Measurements from ENCODE around the gene RIPK4.

The RIPK4 gene

DNA sequence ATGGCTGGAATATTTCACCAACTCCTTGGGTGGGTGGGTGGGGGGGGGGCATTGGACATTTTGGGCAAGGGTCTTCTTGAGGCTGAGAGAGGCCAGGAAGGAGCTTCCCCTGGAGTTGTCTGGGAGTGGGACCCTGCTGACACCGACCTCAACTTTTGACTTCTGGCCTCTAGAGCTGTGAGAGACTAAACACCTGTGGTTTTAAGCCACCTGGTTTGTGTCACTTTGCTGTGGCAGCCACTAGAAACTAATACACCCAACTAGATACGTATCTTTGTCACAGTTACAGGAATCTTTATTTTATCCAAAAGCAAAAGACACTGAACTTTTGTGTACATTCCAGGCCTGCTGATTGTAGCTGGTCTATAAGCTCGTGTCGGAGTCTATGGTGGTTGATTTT is 9.9 kb upstream of the RIPK4 start:
- no peak for FAIRE-seq
- DNase-seq (ENCODE audit: insufficient read length, low spot score) = no peak
- TF ChIP-seq CTCF (IDR thresholded peaks at IDR 0.05; ENCODE audit: insufficient read depth, missing control alignments) = no peak

DNA sequence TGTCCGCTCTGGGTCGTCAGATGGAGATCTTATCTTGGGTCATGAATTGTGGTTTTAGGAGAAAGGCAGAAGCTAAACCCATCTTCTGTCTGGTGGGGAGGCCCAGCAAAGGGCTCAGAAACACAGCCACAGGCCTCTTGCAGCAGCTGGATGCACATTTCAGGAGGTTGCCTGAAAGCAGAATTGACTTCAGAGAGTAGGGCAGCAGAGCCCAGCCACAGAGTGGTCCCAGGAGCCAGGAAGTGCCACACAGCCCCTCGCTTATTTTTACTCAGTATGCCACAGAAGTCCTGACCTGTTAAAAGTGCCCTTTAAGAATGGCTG is 8.3 kb upstream of the RIPK4 start:
- no peak for TF ChIP-seq CTCF (IDR thresholded peaks at IDR 0.05; ENCODE audit: insufficient read depth, missing control alignments)
- DNase-seq (ENCODE audit: insufficient read length, low spot score) (no peak), FAIRE-seq (no peak)

GRCh38 chr21:41774467-41775148 is 7.8 kb upstream of the RIPK4 start:
- DNase-seq (ENCODE audit: insufficient read length, low spot score) = no peak
- no peak for TF ChIP-seq CTCF (IDR thresholded peaks at IDR 0.05; ENCODE audit: insufficient read depth, missing control alignments)

GRCh38 chr21:41772351-41773080 is 5.7 kb upstream of the RIPK4 start:
- FAIRE-seq (no peak), DNase-seq (ENCODE audit: insufficient read length, low spot score) (no peak)
- TF ChIP-seq CTCF (IDR thresholded peaks at IDR 0.05; ENCODE audit: insufficient read depth, missing control alignments) = no peak

More at GRCh38 chr21:41774467-41775148, 7.8 kb upstream of the RIPK4 start:
- no peak for FAIRE-seq

- DNase-seq (ENCODE audit: insufficient read length, low spot score) (no peak), FAIRE-seq (no peak)
- no peak for TF ChIP-seq CTCF (IDR thresholded peaks at IDR 0.05; ENCODE audit: insufficient read depth, missing control alignments)
Observed at GRCh38 chr21:41771625-41771945, 4.7 kb upstream of the RIPK4 start.

- TF ChIP-seq CTCF (IDR thresholded peaks at IDR 0.05; ENCODE audit: insufficient read depth, missing control alignments) = no peak
- DNase-seq (ENCODE audit: insufficient read length, low spot score) = no peak
- FAIRE-seq = no peak
Observed at GRCh38 chr21:41770901-41771624, 4.2 kb upstream of the RIPK4 start.

GRCh38 chr21:41769933-41770332 is 3.1 kb upstream of the RIPK4 start:
- no peak for DNase-seq (ENCODE audit: insufficient read length, low spot score)
- TF ChIP-seq CTCF (IDR thresholded peaks at IDR 0.05; ENCODE audit: insufficient read depth, missing control alignments) = no peak
- no peak for FAIRE-seq
